ENCODE results near the gene AKNA.

AKNA gene

DNA sequence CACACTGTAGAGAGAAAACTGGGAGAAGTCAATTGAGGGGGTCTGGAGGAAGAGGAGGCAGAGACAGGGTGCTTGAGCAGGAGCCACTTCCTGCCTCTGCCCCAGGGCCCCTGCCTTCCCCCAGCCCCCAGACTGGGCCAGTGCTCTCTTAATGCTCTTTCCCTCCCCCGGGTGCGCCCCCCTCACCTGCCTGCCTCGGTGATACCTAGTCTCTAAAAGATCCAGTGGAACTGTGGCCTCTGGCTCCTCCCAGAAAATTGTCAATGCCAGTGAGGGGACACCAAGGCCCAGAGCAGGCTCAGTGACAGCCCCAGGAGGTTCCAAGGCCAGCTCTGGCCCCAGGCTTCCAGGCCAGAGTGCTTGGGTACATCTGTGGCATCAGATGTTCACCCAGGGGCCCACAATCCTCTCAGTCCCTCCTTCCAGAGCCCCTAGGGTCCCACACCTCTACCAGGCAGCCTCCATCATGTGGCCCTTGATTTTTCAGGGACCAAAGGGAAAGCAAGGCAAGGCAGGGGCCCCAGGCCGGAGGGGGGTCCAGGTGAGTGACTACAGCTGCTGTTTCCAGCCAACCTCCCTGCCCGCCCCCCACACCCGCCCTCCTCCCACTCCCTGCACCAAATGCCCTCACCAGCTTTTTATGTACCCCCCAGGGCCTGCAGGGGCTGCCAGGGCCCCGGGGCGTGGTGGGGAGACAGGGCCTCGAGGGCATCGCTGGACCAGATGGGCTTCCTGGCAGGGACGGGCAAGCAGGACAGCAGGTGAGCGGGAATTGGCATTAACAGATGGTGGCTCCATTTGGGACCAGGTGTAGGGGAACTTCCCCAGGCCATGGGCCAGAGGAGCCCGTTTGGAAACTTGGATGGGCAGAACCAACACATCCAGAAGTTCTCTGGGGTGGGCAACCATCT lies 98.0 kb downstream of the AKNA start:
- in situ Hi-C loops (cut with HindIII; ENCODE audit: low sequenced_read_pairs) = loop anchor here (5.0 kb wide), 1 partner anchor 73 kb away; no protein-coding TSS in a partner anchor

DNA sequence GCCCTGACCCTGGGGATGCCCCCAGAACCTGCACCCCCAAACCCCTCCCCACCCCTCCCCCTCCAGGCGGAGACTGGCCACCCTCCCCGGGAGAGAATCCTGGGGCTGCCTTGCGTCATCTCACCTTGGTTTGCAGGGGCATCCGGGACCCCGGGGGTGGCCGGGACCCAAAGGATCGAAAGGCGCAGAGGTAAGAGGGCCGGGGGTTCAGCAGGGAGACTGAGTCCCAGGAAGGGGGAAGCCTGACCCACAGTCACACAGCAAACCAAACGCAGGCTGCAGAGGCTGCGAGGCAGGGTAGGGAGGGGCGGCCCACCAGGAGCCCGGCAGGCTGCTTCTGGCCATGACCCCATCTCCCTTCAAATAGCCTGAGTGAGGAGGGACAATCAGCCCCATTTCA lies 98.7 kb downstream of the AKNA start:
- in situ Hi-C loops (cut with HindIII; ENCODE audit: low sequenced_read_pairs) = no loop called here

DNA sequence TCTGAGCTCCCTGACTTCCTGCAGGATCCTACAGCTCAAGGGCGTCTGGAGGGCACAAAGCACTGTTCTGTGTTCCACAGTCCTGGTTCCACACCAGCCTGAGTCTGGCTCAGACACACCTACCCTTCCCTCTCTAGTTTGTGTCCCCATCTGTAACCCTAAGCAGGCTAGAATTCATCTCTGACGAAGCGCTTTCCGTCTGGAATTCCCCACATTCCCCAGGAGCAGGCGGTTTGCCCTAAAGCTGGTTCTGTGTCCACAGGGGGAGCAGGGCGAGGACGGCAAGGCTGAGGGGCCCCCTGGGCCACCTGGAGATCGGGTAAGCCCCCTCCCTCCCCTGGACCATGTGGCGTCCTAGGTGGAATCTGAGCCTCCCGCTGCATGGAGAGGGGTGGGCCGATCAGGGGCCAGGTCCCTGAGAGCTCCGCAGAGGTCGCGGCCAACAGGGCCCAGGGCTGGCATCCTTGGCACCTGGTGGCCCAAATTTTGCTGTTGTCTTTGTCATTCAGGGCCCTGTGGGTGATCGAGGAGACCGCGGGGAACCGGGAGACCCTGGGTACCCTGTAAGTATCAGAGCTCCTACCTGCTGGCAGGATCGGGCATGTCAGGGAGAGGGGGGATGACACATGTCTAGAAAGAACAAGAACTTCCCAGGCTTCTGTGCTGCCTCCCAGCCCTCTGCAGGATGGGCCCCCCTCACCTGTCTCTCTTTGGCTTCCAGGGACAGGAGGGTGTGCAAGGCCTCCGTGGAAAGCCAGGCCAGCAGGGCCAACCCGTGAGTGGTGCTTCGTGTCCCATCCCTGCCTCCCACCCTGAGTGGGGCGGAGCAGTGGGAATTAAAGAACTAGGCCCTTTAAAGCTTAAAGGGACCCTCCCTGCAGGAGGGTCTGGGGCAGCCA lies 99.3 kb downstream of the AKNA start:
- in situ Hi-C loops (cut with HindIII; ENCODE audit: low sequenced_read_pairs) = no loop called here

DNA sequence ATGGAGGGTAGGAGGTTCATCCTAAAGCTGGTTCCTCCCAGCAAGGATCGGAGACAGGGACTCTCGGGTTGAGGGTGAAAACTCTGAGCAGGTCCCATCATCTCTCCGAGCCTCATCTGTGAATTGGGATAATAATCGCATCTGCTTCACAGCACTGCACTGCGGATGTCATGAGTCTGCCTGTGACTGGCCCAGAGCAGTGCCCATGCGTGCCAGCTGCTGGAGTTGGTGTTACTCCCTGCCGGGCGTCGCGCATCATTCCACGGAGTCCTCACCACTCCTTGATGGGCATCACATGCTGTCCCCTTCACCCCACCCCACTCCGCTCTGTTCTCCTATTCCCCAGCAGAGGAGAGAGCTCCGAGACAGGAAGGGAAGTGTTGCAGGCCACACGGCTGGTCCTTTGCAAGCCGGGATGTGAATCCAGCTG lies 100.0 kb downstream of the AKNA start:
- in situ Hi-C loops (cut with HindIII; ENCODE audit: low sequenced_read_pairs) = no loop called here

DNA sequence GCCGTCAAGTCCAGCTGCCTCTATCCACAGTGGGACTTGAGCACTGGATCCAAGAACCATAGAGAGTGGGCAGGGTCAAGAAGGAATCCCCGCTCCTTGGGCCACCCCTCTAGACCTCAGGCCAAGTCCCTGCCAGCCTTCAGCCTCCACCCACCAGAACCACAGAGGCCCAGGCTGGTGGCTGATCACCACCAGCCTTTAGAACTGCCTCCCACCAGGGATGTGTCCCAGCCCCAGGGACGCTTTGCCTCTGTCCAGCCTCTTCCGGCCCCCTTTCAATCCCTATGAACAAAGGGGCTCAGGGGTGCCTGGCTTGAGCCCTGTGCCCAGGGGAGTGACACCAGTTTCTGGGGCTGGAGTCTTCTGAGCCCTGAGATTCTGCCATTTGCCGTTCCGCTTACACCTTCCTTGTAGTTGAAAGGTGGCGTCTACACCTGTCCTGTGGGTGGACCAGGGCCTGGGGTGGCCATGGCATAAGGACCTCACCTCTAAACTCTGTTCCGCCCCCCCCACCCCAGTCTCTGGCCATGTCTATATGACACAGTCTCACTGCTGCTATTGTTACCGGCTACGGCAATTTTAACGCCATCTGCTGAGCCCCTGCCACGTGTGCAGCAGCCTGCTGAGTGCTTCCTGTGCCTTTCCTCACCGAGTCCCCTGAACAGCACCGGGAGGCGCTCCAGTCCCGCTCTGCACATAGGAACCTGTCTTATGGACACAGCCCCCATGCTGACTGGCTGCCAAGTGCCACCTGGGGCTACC lies 100.6 kb downstream of the AKNA start:
- in situ Hi-C loops (cut with HindIII; ENCODE audit: low sequenced_read_pairs) = no loop called here

DNA sequence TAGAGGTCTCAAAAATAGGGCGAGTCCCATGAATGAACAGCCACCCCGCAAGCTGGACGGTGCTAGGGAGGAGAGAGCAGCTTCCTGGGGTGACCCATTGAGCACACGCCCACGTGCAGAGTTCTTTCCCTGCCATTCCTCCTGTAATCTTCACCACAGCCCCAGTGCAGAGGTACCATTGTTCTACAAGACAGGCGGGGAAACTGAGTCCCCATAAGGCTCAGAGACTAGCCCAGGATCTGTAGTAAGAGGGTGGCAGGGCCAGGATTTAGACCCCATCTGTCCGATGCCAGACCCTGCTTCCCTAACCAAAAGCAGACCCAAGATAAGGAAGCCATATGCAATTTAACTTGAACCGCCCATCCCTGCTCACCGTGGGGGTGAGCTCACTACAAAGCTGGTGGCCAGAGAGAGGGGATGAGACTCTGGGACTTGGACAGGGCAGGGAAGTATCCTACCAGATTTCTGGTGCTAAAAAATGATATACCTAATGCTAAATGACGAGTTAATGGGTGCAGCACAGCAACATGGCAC lies 101.6 kb downstream of the AKNA start:
- in situ Hi-C loops (cut with HindIII; ENCODE audit: low sequenced_read_pairs) = no loop called here

DNA sequence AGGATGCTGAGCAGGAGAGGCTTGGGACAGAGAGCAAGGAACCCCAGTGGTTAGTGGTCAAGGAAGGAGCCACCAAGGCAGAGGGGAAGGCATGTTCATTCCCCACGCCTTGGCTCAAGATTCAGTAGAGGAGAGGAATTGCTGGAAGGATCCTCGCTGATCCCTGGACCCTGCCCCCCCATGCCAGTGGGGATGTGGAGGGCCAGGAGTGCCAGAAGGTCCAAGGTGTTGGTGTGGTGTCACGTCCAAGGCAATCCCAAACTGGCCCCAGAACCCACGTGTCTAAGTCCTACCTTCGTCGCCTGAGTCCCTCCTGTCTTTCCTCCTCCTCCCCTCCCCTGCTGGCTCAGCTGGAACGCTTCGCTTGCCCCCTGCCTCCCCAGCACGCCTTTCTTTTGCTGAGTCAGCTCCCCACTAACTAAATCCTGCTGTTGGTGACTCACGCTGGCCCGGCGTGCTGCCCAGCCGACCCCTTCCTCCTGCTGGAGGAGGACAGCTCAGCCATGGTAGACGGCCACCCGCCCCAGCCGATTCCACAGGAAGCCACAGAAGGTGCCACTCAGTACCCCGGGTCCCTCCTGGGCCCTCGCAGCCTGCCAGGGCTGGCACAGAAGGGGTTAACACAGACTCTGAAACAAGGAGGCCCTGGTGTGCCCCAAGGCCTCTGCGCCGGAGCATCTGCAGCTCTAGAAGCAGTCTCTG lies 102.5 kb downstream of the AKNA start:
- in situ Hi-C loops (cut with HindIII; ENCODE audit: low sequenced_read_pairs) = no loop called here

DNA sequence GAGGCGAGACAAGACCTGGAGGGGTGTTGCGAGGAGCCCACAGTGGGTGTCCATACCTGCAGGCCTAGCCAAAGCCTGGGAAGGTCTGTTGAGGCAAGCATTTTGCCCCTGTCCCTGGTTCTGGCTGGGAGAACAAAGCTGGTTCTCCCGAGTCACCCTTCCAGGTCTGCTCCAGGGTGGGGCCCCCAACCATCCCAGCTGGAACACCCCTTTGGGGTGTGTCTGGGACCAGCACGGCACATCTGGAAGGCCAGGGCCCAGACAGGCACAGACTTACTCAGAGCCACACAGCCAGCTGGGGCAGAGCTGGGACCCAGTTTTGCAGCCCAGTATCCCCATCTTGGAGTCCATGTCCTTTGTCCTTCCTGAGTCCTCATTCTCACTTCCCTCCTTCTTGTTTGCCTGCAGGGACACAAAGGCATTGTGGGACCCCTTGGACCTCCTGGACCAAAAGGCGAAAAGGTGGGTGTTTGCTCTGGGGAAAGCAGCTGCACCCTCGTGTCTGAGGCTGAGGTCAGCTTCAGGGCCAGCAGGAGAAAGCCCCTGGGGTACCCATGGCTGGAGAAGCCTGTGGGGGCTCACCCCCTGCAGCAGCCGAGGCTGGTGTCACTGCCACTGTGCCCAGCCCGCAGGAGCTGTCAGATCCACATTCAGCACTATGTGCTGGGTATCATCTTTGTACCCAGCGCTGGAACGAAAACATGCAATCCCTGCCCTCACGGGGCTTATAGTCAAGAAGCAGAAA lies 103.3 kb downstream of the AKNA start:
- in situ Hi-C loops (cut with HindIII; ENCODE audit: low sequenced_read_pairs) = no loop called here
